ENCODE results near the gene CCNY.

GRCh38 chr10:35368485-35369048, 32.3 kb downstream of the CCNY start:
- TF ChIP-seq, protein P1, sequence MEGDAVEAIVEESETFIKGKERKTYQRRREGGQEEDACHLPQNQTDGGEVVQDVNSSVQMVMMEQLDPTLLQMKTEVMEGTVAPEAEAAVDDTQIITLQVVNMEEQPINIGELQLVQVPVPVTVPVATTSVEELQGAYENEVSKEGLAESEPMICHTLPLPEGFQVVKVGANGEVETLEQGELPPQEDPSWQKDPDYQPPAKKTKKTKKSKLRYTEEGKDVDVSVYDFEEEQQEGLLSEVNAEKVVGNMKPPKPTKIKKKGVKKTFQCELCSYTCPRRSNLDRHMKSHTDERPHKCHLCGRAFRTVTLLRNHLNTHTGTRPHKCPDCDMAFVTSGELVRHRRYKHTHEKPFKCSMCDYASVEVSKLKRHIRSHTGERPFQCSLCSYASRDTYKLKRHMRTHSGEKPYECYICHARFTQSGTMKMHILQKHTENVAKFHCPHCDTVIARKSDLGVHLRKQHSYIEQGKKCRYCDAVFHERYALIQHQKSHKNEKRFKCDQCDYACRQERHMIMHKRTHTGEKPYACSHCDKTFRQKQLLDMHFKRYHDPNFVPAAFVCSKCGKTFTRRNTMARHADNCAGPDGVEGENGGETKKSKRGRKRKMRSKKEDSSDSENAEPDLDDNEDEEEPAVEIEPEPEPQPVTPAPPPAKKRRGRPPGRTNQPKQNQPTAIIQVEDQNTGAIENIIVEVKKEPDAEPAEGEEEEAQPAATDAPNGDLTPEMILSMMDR (IDR thresholded peaks at IDR 0.05), result no peak
- no peak for TF ChIP-seq POLR2A (IDR thresholded peaks at IDR 0.05)
